Measurements from ENCODE around the gene NANOS3. TPM values are rescaled to one million over a fixed set of nuclear protein-coding genes. Genes with fewer than 3 reads are reported as not detected.
A peak's percentile ranks its signal among the peaks of the same experiment; 100 is the strongest.

The NANOS3 gene
- total and polyA plus RNA-seq, 10 of the 15 experiments (the other 5 are each of a cell fraction or from before 2014, with no cell fraction given), result 0.31 to 1.7 (median 0.81) TPM

GRCh38 chr19:13868663-13869062 is 8.3 kb upstream of the NANOS3 start:
- intact Hi-C loops (cut with micrococcal nuclease; ENCODE audit: unreplicated experiment) (no loop called here), in situ Hi-C loops (cut with MboI) (no loop called here)
- Histone ChIP-seq H3K79me2 (ENCODE audit: control insufficient read depth, insufficient read depth, low read length) (no peaks in the 10 kb centered on the region), H3K4me2 (ENCODE audit: control insufficient read depth, insufficient read depth) (no peak overlapping the region), H2AFZ (ENCODE audit: control insufficient read depth, low read depth, low read length) (no peak overlapping the region), H3K4me1 (ENCODE audit: control insufficient read depth, insufficient read depth, low read length) (no peaks in the 10 kb centered on the region), H4K20me1 (ENCODE audit: control insufficient read depth, insufficient read depth) (no peaks in the 10 kb centered on the region), H3K27me3 (replicated peaks in 1 of 2; ENCODE audit: control insufficient read depth in 2 of 2, insufficient read depth in 2 of 2, low read length in 1 of 2) (peaks cover 0 to 1% of the 10 kb centered on the region in 2 experiments; a peak in 2 of 4 replicates), H3K36me3 (ENCODE audit: control insufficient read depth in 2 of 2, insufficient read depth in 2 of 2, low read length in 1 of 2) (no peaks in the 10 kb centered on the region), H3K4me3 (no peak overlapping the region), H3K27ac (ENCODE audit: control insufficient read depth, insufficient read depth) (no peak overlapping the region), H3K9ac (ENCODE audit: control insufficient read depth, insufficient read depth, low read length) (no peak overlapping the region), H3K9me3 (replicated peaks; ENCODE audit: control insufficient read depth, insufficient read depth, low read length) (no peaks in the 10 kb centered on the region; the same call in 2 of the 3 replicates)
- SMC1A ChIA-PET (ENCODE audit: uncharacterized antibody, unreplicated experiment), result no interaction called here
- WGBS (ENCODE audit: insufficient coverage, insufficient replicate concordance, low lambda C conversion rate, missing lambda C conversion rate), result 46% methylated on average over 4 of the region's 4 CpGs
- POLR2A ChIA-PET, result interaction anchor here (0.5 kb wide), 1 partner anchor 210 kb away, joined by 4 read pairs; no protein-coding TSS in a partner anchor
- no peak for DNase-seq (ENCODE audit: low read depth, low spot score)
- ATAC-seq, result no peak
- FAIRE-seq, result no peak
- RAD21 ChIA-PET (ENCODE audit: unreplicated experiment), result interaction anchor here (0.7 kb wide), 1 partner anchor 147 kb away, joined by 3 read pairs; no protein-coding TSS in a partner anchor
- BruUV-seq (replicated peaks), result no TSS peak
- CTCF ChIA-PET, result interaction anchor here (0.6 kb wide), 1 partner anchor 598 kb away, joined by 3 read pairs; no protein-coding TSS in a partner anchor
- TF ChIP-seq CHD1 (IDR thresholded peaks at IDR 0.05; ENCODE audit: low read depth, low read length) (no peak), STAT1 (conservative IDR thresholded peaks at IDR 0.05) (no peak), KDM1A (IDR thresholded peaks at IDR 0.05; ENCODE audit: borderline replicate concordance) (no peak), CREM (IDR thresholded peaks at IDR 0.05; ENCODE audit: low read depth) (no peak), PAX5 (IDR thresholded peaks at IDR 0.05; ENCODE audit: borderline replicate concordance, low read depth, low read length) (no peak), MAX (IDR thresholded peaks at IDR 0.05; ENCODE audit: low read depth, low read length) (no peak), CEBPB (IDR thresholded peaks at IDR 0.05; ENCODE audit: borderline replicate concordance in 1 of 2, low read depth in 2 of 2, low read length in 2 of 2) (no peak), BHLHE40 (IDR thresholded peaks at IDR 0.05; ENCODE audit: borderline replicate concordance in 1 of 2, low read depth in 2 of 2, low read length in 1 of 2) (peak in 1 of 2 experiments; percentile 26; a peak in 1 of 4 replicates), KAT2A (conservative IDR thresholded peaks at IDR 0.05; ENCODE audit: control insufficient read depth, low read depth, low read length) (no peak), BCL3 (IDR thresholded peaks at IDR 0.05; ENCODE audit: borderline replicate concordance, insufficient read depth, low read depth, low read length, poor library complexity, severe bottlenecking) (peak; percentile 92), IKZF1 (conservative IDR thresholded peaks at IDR 0.05) (no peak), PKNOX1 (IDR thresholded peaks at IDR 0.05) (peak; percentile 40; the same call in 1 of the 2 replicates), ZNF687 (IDR thresholded peaks at IDR 0.05) (no peak), HDAC2 (IDR thresholded peaks at IDR 0.05) (no peak), FOS (IDR thresholded peaks at IDR 0.05; ENCODE audit: borderline replicate concordance, extremely low read depth, insufficient read length) (no peak), SMAD1 (IDR thresholded peaks at IDR 0.05; ENCODE audit: low read depth, partially characterized antibody) (no peak), GABPA (IDR thresholded peaks at IDR 0.05; ENCODE audit: low read depth) (no peak)
